Spleen (tissue), 11 donors: ENCODE results near the gene DEFB132. TPM values are rescaled to one million over a fixed set of nuclear protein-coding genes. Genes with fewer than 3 reads are reported as not detected.

Source experiments
- DNase-seq: peaks from one replicate; pipeline ENCODE4 v3.0.0-alpha.2; 2020
- H3K27ac ChIP-seq, 8 donors: fragments of 200-600 bp; sonication (generic) in 7 of 8; 1 replicate in 4 of 8; 2 replicates in 4 of 8; pipeline versions ENCODE4 v1.5.0 to v1.8.0; 2016 to 2021; ENCODE audit warnings: inconsistent platforms in 4 of 8, mild to moderate bottlenecking in 4 of 8, moderate library complexity in 1 of 8
- H3K27me3 ChIP-seq, 7 donors: fragments of 200-600 bp; sonication (generic) in 6 of 7; replicated peaks in 1 of 7; 1 replicate in 4 of 7; 2 replicates in 3 of 7; pipeline versions ENCODE4 v1.5.0 to v1.8.0; 2016 to 2021; ENCODE audit warnings: inconsistent platforms in 3 of 7, mild to moderate bottlenecking in 1 of 7
- H3K36me3 ChIP-seq, 6 donors: fragments of 200-600 bp; sonication (generic) in 5 of 6; 1 replicate in 4 of 6; 2 replicates in 2 of 6; pipeline versions ENCODE4 v1.5.0 to v1.8.0; 2016 to 2021; ENCODE audit warnings: inconsistent platforms in 2 of 6
- H3K4me1 ChIP-seq, 6 donors: fragments of 200-600 bp; sonication (generic) in 5 of 6; 1 replicate in 3 of 6; 2 replicates in 3 of 6; pipeline versions ENCODE4 v1.5.0 to v1.8.0; 2016 to 2021; ENCODE audit warnings: inconsistent platforms in 3 of 6
- H3K4me3 ChIP-seq, 8 donors: fragments of 200-600 bp; sonication (generic) in 7 of 8; 1 replicate in 4 of 8; 2 replicates in 4 of 8; pipeline versions ENCODE4 v1.5.0 to v1.8.0; 2016 to 2021; ENCODE audit warnings: inconsistent platforms in 4 of 8, mild to moderate bottlenecking in 4 of 8, moderate library complexity in 2 of 8
- H3K9me3 ChIP-seq, 8 donors: fragments of 200-600 bp; sonication (generic) in 7 of 8; 1 replicate in 4 of 8; 2 replicates in 4 of 8; pipeline versions ENCODE4 v1.5.0 to v1.8.0; 2016 to 2021; ENCODE audit warnings: inconsistent platforms in 4 of 8
- CTCF ChIP-seq, 11 experiments: fragments of 200-600 bp in 7 of 11; fragments of 450-650 bp in 4 of 11; sonication (generic) in 4 of 11; IDR thresholded peaks in 8 of 11; conservative IDR thresholded peaks in 3 of 11; 1 replicate in 7 of 11; 2 replicates in 4 of 11; pipeline versions ENCODE4 v1.4.0 to v1.8.0; 2016 to 2021; ENCODE audit warnings: antibody characterized with exemption in 11 of 11, inconsistent platforms in 4 of 11, mild to moderate bottlenecking in 1 of 11
- POLR2A ChIP-seq, 3 donors: fragments of 450-650 bp; IDR thresholded peaks; one replicate each; pipeline ENCODE4 v1.5.1; 2017; ENCODE audit warnings: antibody characterized with exemption in 3 of 3, mild to moderate bottlenecking in 1 of 3
- POLR2AphosphoS5 ChIP-seq, 3 donors: sonication (generic); formaldehyde crosslinking; IDR thresholded peaks; one replicate each; pipeline ENCODE4 v1.5.1; 2017; ENCODE audit warnings: antibody characterized with exemption in 3 of 3
- WGBS, 5 donors: extraction: QIAGEN DNeasy Blood & Tissue Kit in 3 of 5; methylation state at CpG; one replicate each; pipeline versions ENCODE4 v1.1.5 to v1.1.7; 2013 to 2018; 5-methylcytosine and 5-hydroxymethylcytosine counted together
- intact Hi-C: fragments of 100-400 bp; cut with DNase I; formaldehyde crosslinking; loops from one replicate; pipeline ENCODE4 v1.15.0; 2023; ENCODE audit warnings: low total_unique reads
- polyA plus RNA-seq, 3 donors: library from polyadenylated mRNA; stranded (reverse); fragments of 200-250 nt; gene quantifications; one replicate each; pipeline ENCODE4 v1.2.1, GENCODE V29; 2013
- total RNA-seq, 7 donors: library from RNA; depleted of rRNA in 3 of 7; stranded (reverse); fragments of >200 nt in 3 of 7; fragmentation: NEBNext Ultra II Directional in 4 of 7; extraction: Animal tissue kit (Norgen Biotek cat#: 25700) in 4 of 7; gene quantifications; one replicate each; pipeline versions ENCODE4 v1.1.0 to v1.2.1, GENCODE V29; 2016 to 2021
- donor health status: healthy with polysubstance abuse.
- donor health status: DM: no; HTN: no; CAD: no; lungs with moderate emphysema.
- donor health status: DM: no; HTN: no; CAD: no.
- donor health status: Bipolar disorder and iron deficiency.
- donor health status: healthy.
- donor health status: DM: no; HTN: no; CAD: no.
- donor health status: DM: yes; HTN: yes; CAD: no.

DEFB132 gene
- total and polyA plus RNA-seq, 10 donors: not detected

GRCh38 chr20:308427-309038 is 51.0 kb downstream of the DEFB132 start:
- 74 to 90% (median 80%) methylated on average over 6 to 7 of the region's 7 CpGs for WGBS, 5 donors
- TF ChIP-seq CTCF (IDR thresholded peaks at IDR 0.05 in 8 of 11, conservative IDR thresholded peaks at IDR 0.05 in 3 of 11): no peak
- no peak for TF ChIP-seq POLR2AphosphoS5 (IDR thresholded peaks at IDR 0.05)
- TF ChIP-seq POLR2A (IDR thresholded peaks at IDR 0.05): no peak
- H3K4me3 ChIP-seq: no peak overlapping the region
- no peak for DNase-seq
- intact Hi-C loops: no loop called here
- peak overlapping the region in 7 of 8 donors; percentile 39 to 88 (median 80) for H3K27ac ChIP-seq
- no peaks in the 10 kb centered on the region for H3K36me3 ChIP-seq
- peaks cover 5 to 27% (median 18%) of the 10 kb centered on the region in 6 donors for H3K4me1 ChIP-seq
- no peaks in the 10 kb centered on the region for H3K27me3 ChIP-seq
- no peaks in the 10 kb centered on the region for H3K9me3 ChIP-seq

DNA sequence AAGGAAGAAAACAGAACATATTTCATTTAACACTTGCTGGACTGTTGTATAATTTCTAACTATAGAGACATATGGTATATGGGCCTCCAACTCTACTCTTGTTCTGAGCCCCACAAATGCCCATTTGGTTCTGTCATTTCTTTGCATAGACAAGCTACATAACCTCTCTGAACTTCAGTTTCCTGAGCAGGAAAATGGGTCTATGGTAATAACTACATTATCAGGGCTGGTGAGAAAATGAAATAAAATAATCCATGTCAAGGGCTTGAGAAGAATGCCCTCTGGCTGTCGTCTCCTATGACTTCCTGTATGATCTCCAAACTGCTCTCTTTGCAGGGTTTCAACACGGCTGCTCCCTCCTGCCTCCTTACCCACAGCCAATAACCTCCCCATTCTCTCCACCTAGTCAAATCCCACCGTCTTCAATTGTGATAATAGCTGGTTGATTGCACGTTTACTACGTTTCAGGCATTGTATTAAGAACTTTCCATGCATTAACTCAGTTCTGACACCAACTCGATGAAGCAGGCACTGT is 51.8 kb downstream of the DEFB132 start:
- Histone ChIP-seq H3K27me3 (no peaks in the 10 kb centered on the region), H3K27ac (peak overlapping the region; percentile 39 to 88 (median 80)), H3K9me3 (no peaks in the 10 kb centered on the region), H3K4me3 (peak overlapping the region in 5 of 8 donors; percentile 38 to 68 (median 44)), H3K36me3 (no peaks in the 10 kb centered on the region), H3K4me1 (peaks cover 5 to 27% (median 18%) of the 10 kb centered on the region in 6 donors)
- peak in 1 of 11 experiments; percentile 12 for TF ChIP-seq CTCF (IDR thresholded peaks at IDR 0.05 in 8 of 11, conservative IDR thresholded peaks at IDR 0.05 in 3 of 11)
- TF ChIP-seq POLR2A (IDR thresholded peaks at IDR 0.05): no peak
- WGBS, 5 donors: 10 to 22% (median 13%) methylated on average over 6 of the region's 6 CpGs
- DNase-seq: no peak
- intact Hi-C loops: no loop called here

DNA sequence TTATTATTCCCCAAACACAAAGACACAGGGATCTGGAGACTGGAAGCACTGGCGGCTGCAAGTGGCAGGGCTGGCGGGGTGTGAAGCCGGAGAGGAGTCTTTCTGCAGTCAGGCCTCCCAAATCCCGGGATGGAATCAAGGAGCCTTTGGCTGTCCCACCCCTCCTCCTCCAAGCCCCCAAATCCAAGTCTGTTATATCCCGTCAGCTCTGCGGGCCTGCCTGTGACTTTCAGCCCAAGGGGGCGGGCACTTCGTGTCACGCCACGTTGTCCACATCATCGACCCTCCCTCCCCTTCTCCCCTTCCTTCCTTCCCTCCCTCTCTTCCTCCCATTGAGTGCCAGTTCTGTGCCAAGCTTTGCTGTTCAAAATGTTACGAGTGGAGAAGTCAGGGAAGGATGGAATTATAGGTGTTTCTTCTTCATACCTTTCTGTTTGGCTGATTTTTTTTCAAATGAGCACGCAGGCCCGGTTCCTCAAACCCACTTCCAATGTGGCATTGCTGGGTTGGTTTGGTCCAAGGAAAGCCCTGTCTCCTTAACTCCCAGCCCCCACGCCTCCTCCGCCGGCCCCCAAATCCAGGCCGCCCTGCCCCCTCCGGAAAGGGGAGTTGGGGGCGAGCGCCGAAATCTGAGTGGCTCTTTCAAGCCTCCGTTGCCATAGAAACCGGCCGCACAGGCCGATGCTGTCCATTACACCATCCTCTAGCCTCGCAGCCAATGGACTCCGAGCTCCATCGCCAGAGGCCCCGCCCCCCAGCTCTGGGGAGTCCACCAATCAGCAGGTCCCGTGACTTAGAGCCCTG is 52.5 kb downstream of the DEFB132 start:
- Histone ChIP-seq H3K27ac (peak overlapping the region; percentile 39 to 88 (median 80)), H3K27me3 (no peaks in the 10 kb centered on the region), H3K4me3 (peak overlapping the region in 7 of 8 donors; percentile 31 to 68 (median 44)), H3K4me1 (peaks cover 5 to 27% (median 18%) of the 10 kb centered on the region in 6 donors), H3K9me3 (no peaks in the 10 kb centered on the region), H3K36me3 (no peaks in the 10 kb centered on the region)
- intact Hi-C loops: no loop called here
- 6 to 11% (median 9%) methylated on average over 31 of the region's 31 CpGs for WGBS, 5 donors
- peak; percentile 94 for DNase-seq
- no peak for TF ChIP-seq CTCF (IDR thresholded peaks at IDR 0.05 in 8 of 11, conservative IDR thresholded peaks at IDR 0.05 in 3 of 11)
- TF ChIP-seq POLR2AphosphoS5 (IDR thresholded peaks at IDR 0.05): peak in 2 of 3 donors; percentile 52 to 80
- TF ChIP-seq POLR2A (IDR thresholded peaks at IDR 0.05): no peak

DNA sequence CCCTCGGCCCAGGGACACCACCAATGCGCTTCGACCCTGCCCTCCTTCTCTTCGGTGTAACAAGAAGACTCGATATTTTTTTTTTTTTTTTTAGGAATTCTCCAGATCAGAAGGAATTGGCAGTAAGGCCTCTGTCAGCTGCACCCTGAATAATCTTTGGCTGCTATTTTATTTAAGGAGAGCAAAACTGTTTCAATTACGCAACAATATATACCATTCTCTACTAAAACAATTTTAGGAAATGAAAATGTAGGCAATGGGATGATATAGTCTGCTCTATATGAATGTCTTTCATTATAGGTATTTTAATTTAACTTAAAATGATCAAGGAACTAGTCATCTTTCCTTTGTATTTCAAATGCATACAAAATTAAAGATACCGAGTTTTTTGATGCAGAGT is 53.1 kb downstream of the DEFB132 start:
- H3K4me1 ChIP-seq: peaks cover 5 to 27% (median 18%) of the 10 kb centered on the region in 6 donors
- intact Hi-C loops: no loop called here
- WGBS, 5 donors: 9 to 15% (median 12%) methylated on average over 7 of the region's 7 CpGs

More for the DNA sequence above, 53.1 kb downstream of the DEFB132 start:
- no peaks in the 10 kb centered on the region for H3K36me3 ChIP-seq
- H3K9me3 ChIP-seq: no peaks in the 10 kb centered on the region
- TF ChIP-seq POLR2A (IDR thresholded peaks at IDR 0.05) (no peak), CTCF (IDR thresholded peaks at IDR 0.05 in 8 of 11, conservative IDR thresholded peaks at IDR 0.05 in 3 of 11) (no peak), POLR2AphosphoS5 (IDR thresholded peaks at IDR 0.05) (no peak)
- H3K27ac ChIP-seq: peak overlapping the region in 6 of 8 donors; percentile 78 to 88 (median 80)
- H3K27me3 ChIP-seq: no peaks in the 10 kb centered on the region
- H3K4me3 ChIP-seq: peak overlapping the region in 7 of 8 donors; percentile 31 to 68 (median 44)
- no peak for DNase-seq
